GM18519 (cell line): ENCODE data around the gene DEPDC5.

Experiments
- ATAC-seq: cut with Tn5 transposase; IDR thresholded peaks from one replicate; pipeline ENCODE4 v1.9.1; 2021; ENCODE audit warnings: mild to moderate bottlenecking, moderate library complexity; ENCODE audit not compliant: unreplicated experiment, low FRiP score

DEPDC5 gene

DNA sequence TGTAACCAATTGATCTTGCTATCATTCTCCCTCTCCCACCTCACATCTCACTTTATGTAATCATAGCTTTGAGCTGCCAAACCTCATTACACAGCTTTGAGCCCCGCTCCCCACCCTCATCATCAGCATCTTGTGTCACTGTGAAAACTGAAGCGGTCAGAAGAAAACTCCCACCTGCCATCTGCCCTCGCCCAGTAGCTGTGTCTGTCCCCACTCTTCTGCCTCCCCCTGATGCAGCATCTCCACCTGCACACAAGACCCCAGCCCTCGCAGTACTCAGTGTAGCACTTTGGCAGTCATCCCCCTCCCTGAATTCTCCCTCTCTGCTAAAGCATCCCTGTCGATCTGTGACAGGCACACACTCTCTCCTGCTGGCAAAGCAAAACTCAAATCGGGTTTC is 130.2 kb downstream of the DEPDC5 start:
- no peak for ATAC-seq

DNA sequence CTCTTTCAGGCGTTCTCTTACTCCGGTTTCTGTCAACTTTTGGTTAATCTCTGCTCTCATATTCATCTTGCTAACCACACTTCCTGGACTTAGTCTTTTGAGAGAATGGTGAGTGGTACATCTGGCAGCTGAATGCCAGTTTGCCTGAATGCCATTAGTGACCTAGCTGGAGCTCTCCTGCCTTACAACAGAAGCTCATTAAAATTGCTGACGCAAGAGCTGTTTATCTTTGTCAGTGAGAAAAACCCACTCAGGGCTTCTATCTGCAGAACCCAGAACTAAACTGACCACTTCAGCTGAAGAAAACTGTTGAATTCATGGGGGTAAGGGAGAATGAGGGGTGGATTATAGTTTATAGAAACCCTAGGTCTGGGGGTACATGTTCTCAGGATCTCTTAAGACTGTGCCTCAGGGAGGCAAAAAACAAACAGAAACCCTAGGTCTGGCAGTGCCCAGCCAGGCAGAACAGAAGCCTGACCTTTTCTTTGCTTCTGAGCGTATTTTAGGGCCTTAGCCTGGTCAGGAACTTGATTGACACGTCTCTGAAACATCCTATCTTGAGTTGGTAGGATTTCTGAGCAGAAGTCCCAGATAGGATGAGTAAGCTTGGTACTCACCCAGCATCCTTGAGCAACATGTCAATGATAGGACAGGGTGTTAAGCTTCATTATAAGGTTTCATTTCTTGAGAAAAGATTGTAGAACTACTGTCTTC is 137.7 kb downstream of the DEPDC5 start:
- ATAC-seq: no peak

DNA sequence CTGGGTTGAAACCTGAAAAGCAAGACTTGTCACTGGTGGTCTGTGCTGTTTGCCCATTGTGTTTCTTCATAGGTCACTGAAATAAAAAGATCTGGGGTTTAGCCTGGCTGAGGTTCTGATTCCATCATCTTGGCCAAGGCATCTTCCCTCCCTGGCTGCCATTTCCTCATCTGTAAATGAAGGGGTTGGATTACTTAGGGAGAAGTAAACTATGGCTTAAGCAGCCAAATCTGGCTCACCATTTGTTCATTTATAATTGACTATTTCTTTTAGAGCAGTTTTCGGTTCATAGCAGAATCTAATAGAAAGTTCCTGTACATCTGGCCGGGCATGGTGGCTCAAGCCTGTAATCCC is 138.2 kb downstream of the DEPDC5 start:
- no peak for ATAC-seq

DNA sequence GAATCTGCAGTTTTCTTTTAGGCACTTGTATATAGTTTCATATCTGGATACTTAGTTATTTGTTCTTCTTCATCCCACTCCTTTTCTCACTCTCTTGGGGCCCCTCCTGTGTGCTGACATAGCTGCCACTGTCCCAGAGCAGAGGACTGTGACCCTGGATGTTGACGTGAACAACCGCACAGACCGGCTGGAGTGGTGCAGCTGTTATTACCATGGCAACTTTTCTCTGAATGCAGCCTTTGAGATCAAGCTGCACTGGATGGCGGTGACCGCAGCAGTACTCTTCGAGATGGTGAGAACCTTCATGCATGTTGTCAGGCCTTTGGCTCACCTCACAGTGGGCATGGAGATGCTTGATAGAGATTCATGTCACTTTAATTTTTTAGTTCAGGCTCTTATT is 139.6 kb downstream of the DEPDC5 start:
- ATAC-seq: no peak

DNA sequence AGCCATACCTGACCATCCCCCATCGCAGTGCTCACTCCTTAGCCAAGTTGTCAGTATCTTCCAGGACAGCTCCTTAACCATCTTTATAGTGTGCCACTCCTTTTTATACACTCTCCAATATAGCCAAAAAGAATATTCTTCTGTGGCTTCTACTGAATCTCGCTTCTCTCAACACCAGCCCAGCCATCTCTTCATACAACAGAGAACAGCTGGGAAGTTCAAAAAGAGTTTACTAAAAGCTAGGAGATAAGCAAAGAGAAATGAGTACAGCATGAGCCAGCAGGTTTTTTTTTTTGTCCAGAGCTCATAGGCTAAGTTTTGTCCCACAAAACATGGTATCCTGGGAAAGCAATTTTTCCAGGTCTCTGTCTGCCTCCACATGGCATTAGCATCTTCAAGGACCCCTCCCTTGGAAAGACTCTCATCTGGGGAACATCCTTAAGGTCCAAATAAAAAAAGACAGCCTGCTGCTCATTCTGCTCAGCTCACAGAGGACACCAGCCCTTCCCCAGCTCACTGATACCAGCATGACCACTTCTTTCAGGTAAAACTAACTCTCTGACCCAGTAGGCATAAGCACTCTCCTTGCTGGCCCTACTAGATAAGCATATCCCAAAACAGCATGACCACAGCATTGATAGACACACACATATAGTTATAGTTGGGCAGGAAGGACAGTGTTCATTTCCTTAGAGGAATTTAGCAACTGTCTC is 141.7 kb downstream of the DEPDC5 start:
- ATAC-seq: no peak

DNA sequence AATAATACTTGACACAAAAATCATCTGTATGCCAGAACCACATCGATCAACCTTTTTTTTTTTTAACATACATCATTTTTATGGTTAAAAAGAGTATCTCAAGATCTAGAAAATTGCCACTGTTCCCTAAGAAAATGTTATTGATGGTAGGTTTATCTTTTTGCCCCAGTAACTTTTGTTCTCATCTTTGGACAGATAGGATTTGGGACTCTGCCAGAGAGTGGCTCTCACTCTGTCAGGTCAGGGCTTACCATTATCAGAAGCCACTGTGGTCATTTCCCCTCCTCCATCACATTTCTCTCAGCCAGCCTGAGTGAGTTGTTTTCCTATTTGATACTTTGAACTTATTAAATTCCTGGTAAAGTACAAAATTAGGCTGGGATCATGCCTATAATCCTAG is 142.7 kb downstream of the DEPDC5 start:
- no peak for ATAC-seq

DNA sequence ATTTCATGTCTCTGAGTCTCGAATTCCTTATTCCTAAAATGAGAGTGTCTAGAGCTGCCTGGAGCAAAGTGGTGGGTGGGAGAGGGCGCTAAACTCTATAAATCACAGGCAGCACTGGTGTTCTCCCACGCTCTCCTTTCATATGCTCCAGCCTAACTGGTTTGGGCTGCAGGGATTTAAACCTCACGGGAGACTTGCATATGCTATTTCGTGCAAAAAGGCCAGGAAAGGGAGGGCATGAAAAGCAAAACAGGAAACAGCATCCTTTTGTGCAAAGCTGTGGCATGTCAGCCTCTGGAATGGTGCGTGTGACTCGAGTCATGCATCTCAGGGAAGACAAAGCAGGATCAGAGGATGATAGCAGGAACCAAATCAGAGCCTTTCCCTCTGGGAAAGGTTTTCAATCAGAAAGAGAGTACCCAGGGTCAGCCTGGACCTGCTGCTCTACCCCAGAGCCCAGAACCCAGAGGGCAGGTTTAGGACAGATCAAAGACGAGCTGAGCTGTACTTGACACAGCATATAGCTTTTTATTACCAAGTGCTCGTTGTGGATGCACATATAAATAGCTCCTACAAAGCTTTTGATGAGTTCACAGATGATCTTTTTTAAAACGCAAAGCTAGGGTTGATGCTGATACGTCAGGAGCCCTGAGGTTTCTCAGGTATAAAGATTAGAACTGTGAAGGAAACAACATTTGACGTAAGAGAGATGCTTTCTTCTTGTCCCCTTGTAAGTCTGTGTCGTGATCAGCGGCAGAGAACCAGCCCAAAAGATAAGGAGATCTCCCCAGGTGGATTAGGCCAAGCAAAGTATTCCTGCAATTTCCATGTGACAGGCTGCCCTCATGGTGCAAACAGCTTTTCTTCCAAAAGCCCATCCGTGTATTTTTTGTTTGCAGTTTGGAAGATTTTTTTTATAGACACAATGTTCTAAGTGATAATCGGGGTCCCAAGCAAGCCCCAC is 144.3 kb downstream of the DEPDC5 start:
- ATAC-seq: no peak

DNA sequence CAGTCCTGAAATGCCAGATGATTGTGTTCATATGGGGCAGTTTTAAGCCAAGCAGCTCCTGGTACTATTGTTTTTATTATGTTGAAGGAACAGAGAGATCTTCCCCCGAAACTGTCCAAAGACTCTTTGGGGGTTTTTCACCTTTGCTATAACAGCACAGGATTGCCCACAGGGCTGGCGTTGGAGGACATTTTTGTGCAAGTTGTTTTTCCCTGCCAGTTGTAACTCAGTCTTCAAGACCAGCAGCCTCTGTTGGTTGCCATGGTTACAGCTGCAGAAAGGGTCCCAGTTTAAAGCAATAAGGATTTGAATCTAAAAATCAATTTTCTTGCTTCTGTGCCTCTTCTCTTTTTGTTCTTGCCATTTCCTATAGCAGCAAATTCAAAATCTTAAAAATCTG is 145.1 kb downstream of the DEPDC5 start:
- no peak for ATAC-seq

DNA sequence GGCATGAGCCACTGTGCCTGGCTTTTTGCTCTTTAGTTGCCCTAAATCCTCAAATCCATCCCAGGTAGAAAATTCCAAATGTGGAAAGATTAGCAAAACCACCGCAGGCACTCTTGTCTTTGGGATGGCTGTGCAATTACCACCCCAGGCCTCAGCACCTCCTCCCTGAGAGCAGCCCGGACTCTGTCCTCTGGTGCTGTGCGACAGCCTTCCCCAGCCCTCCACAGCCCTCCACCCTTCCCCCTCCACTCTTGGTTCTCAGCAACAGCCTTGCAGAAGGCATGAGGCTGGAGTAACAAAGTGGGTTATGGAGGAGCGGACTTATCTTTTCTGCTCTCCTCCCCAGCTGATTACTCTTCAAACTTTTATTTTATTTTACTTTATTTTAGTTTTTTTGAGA is 145.8 kb downstream of the DEPDC5 start:
- ATAC-seq: no peak

DNA sequence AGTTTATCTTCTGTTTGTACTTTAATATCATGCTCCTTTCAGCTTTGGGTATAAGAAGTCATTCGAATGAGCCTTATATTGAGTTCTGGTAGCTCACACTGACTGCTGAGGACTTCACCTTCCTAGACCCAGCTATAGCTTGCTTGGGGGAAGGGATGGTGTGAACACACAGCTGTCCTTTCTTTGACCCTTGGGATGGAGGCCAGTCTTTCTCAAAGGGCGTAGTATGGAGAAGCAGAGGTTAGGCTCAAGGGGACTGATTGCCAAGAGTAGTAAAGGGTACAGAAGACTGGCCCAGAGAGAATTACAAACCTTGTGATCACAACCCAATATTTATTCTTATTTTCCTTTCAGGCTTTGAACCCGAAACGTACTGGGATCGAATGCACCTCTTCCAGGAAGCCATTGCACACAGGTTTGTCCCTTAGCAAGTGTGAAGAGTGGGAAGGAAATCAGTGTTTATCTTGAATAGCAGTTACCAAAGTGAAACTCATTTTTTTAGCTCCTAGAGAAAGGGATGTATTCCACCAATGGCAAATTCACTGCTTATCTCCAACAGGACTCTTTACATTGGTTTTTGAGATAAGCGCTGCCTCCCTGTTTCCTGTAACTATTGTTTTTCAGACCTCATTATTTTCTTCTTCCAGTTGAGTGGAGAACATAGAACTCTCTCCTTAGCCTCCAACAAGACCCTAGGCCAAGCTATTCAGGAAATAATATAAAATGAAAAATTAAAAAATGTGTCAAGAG is 147.7 kb downstream of the DEPDC5 start:
- no peak for ATAC-seq

DNA sequence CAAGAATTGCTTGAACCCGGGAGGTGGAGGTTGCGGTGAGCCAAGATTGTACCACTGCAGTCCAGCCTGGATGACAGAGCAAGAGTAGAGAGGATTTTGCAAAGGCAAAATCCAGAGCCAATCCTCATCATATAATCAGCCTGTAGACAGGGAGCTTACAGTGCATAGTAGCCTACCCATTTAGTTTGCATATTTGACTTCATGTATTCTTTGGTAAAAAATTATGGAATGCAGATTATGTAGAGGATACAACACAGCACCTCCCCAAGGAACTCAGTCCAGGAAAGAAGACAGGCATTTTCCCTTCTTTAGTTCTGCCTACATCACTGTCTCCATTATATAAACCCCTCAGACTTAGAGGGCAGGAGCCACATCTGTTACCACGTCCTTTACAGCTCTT is 150.8 kb downstream of the DEPDC5 start:
- ATAC-seq: no peak

DNA sequence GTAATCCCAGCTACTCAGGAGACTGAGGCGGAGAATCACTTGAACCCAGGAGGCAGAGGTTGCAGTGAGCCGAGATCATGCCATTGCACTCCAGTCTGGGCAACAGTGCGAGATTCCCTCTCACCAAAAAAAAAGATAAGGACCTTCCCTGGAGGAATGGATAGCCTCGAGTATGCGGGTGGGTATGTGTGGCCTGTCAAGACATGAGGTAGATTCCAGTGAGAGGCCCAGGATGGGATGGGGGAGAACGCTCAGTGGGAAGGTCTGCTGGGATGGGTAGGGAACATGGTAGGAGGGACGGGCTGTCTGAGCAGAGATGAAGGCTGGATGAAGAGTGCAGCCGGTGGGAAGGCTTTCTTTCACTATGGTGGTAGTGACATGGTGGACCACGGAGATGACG is 151.5 kb downstream of the DEPDC5 start:
- no peak for ATAC-seq

DNA sequence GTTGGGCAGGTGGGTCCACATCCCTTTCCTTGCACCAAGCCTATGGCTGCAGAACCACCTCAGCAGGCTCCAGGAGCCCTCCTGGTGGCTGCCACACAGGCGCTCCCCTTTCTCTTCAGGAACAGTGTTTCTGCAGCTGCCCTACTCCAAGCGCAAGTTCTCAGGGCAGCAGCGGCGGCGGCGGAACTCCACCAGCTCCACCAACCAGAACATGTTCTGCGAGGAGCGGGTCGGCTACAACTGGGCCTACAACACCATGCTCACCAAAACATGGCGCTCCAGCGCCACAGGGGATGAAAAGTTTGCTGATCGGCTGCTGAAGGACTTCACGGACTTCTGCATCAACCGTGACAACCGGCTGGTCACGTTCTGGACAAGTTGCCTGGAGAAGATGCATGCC is 152.3 kb downstream of the DEPDC5 start:
- no peak for ATAC-seq

DNA sequence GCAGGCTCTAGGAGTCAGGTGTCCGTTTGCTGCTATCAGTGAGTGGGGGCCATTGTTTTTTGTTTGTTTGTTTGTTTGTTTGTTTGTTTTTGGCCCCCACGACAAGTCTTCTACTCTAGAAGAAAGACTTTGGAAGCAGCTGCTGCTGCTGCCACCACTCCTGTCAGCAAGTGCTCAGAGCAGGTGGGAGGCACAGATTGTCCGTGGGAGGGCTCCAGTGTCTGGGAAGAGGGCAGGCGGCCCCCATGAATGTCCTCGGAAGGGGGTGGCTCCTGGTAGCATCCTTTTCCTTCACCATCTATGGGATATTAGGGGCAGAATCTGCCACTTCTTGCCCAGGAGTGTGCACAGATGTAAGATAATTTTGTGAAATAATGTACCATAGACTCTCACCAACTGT is 152.8 kb downstream of the DEPDC5 start:
- ATAC-seq: no peak

DNA sequence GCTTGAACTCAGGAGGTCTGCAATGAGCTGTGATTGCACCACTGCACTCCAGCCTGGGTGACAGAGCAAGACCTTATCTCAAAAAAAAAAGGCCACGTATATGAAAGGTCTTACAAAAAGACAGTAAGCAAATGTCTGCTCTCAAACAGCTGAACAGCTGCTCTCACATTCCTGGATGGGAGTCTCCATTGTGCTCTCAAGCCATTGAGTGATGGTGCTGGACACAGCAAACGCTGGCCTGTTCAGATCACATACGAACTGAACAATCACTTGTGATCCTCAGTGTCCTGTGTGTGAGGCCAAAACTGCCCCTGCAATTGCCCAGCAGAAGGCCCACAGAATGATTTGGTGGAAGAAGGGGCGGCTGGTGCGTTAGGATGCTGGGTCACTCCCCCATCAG is 156.2 kb downstream of the DEPDC5 start:
- no peak for ATAC-seq

DNA sequence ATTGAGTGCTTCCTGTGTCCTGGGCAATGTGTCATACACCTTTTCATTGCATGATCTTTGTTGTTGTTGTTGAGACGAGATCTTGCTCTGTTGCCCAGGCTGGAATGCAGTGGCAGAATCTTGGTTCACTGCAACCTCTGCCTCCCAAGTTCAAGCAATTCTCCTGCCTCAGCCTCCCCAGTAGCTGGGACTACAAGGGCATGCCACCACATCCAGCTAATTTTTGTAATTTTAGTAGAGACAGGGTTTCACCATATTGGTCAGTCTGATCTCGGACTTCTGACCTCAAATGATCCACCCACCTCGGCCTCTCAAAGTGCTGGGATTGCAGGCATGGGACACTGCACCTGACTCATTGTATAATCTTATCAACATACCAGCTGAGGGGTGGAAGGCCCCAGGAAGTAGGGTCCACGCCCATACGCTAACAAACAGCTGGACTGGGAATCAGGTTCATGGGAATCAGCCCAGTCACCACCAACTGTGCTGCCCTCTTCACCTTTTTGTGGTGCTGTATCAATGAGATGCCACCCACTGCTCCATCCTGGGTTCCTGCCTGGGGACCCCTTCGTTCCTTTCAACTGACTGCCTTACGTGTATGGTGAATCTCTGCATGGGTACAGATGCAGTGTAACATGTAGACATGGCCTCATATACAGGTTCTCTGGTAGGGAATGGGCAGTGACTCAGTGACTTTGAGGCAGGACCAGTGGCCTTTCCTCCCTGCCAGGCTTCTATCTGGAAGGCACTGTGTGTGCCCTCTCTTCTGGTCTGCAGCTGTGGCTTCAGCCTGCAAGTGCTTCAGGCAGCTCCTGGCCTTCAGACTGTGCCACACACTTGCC is 158.0 kb downstream of the DEPDC5 start:
- no peak for ATAC-seq

DNA sequence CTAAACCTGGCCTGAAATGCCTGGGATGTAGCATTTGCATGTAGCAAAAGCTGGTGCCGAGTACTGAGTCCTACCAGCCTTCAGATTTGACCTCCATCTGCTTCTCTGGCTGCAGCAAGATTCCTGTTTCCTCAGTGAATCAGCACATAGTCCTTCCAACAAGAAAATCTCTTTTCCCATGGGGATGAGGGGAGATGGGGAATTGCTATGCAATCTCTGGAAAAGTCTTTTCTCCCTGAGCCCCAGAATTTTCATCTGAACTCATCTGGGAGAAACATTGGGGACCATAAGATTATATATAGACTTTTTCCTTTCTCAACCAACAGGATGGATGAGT is 158.6 kb downstream of the DEPDC5 start:
- ATAC-seq: no peak

DNA sequence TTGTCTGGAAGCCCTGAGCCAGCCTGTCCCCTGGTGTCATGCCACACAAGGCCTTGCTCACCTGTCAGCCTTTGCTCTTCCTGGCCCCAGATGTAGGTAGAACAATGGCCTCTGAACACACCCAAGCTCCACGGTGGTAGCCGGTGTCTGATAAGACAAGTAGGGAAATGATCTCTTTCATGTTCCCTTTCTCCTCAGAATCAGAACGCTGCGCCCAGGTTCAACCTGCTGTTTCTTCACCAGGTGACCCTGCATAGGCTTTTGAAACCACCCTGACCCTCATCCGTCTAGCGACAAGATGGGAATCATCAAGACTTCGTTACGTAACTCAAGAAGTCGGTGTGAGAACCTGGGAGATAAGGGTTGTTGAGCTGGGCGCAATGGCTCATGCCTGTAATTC is 161.8 kb downstream of the DEPDC5 start:
- ATAC-seq: no peak

DNA sequence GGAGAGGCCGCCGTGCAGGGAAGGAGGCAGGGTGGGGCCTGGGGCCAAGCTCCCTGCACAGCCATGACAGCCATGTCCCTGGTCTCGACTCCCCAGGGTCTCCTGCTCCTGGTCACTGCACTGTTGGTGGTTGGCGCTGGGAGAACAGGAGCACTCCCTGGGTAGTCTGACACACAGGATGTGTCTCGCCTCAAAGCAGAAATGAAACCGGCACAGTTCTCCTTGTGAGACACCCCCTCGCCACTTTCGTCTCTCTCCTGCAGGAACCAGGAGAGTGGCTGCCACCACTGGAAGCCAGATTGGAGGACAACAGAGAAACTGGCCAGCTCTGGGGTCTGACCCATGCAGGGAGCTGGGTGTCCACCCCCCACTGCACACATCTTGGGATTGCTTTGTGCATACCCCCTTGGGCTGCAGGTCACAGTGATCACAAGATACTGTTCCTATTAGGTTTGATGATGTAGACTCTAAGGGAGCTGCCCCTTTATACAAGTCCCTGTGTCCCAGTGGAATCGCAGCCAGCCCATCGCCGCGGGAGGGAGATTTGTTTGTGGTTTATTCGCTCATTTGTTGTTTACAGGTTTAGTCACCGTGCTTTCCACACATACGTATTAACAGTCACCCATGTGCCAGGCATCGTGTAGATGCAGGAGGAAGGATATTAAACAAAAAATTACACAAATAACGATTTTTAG is 163.6 kb downstream of the DEPDC5 start:
- ATAC-seq: no peak
